Uterine smooth muscle cell (primary cell): ENCODE results near the gene RANGRF. TPM values are rescaled to one million over a fixed set of nuclear protein-coding genes. Genes with fewer than 3 reads are reported as not detected.

Source experiments
- total RNA-seq: library from RNA; depleted of rRNA; stranded (reverse); fragments of >200 nt; gene quantifications from 2 replicates; pipeline ENCODE4 v1.2.3, GENCODE V29; 2014

Gene RANGRF, protein sequence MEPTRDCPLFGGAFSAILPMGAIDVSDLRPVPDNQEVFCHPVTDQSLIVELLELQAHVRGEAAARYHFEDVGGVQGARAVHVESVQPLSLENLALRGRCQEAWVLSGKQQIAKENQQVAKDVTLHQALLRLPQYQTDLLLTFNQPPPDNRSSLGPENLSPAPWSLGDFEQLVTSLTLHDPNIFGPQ
- total RNA-seq = 9.7 and 11.1 TPM in 2 replicates

GRCh38 chr17:8288336-8289102 is at the start of gene RANGRF:
Gene RANGRF (plus strand): TSS chr17:8288670. CDS start chr17:8288789, 119 bp downstream.

DNA sequence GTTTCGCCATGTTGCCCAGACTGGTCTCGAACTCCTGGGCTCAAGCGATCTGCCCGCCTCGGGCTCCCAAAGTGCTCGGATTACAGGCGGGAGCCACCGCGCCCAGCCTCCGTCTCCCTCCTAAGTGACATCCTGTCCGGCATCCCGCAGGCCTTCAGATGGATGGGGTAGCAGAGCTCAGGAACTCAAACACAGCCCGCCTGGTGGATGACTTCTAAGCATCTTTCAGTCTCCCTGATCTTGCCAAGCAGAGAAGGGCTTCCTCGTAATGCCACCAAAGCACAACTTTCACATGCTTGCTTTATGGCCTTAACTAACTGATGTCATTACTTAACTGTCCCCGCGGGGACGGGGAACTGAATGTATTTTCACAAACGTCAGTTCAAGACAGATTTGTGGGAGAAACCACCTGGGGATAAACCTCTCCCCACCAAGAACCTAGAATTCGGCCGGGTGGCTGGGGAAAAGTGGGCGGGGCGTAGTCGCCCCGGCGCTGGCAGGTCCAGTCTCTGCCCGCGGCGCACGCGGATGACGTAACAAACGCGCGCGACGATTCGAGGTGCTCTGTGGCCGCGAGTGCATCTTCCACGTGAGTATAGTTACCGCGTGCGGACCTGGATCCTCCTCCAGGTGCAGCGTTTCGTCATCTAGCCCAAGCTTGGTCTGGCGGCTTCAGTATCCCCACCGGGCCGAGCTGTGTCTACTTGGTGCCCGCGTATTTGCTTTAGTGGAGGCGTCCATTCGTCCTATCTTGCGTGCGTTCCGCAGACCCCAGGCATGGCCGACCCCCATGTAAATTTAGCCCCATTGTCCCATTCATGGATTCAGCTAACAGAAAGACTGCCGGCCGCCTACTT is 39.5 kb upstream of the RANGRF start, which contains the start of gene PFAS:
Gene PFAS, plus strand, starts transcription at position 539 of the 857 bp plus-strand sequence. CDS start 4,649 bp downstream, outside the sequence.

DNA sequence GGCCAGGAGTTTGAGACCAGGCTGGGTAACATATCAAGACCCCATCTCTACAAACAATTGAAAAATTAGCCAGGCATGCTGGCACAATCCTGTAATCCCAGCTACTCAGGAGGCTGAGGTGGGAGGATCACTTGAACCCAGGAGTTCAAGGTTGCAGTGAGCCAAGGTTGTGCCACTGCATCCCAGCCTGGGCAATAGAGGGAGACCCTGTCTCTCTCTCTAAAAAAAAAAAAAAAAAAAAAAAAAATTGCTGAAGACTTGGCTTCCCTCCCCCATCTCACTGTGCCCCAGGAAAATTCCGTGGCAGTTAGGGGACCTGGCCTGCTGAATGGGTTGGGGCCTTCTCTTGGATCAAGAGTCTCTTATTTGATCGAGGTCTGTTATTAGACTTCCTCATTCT is 51.1 kb downstream of the RANGRF start, which contains the start of gene ODF4:
Gene ODF4, plus strand, starts transcription at position 301 of the 400 bp plus-strand sequence. CDS start 212 bp downstream, outside the sequence.

Other genes with a start within 250 kb of the RANGRF start
- gene ALOX15B, start 249.6 kb upstream of the RANGRF start, total RNA-seq = 0.12 TPM in 1 of 2 replicates, not detected in the other
- not detected in 2 replicates for gene ALOX12B, start 201.0 kb upstream of the RANGRF start, total RNA-seq
- 0.25 and 0.55 TPM in 2 replicates for gene ALOXE3, start 170.2 kb upstream of the RANGRF start, total RNA-seq
- gene HES7, start 164.6 kb upstream of the RANGRF start, total RNA-seq = not detected in 2 replicates
- 9.3 and 15.4 TPM in 2 replicates for gene PER1, start 136.3 kb upstream of the RANGRF start, total RNA-seq
- gene VAMP2, start 125.7 kb upstream of the RANGRF start, total RNA-seq = 6.0 and 6.1 TPM in 2 replicates
- gene TMEM107, start 112.3 kb upstream of the RANGRF start, total RNA-seq = 20.5 and 32.9 TPM in 2 replicates
- gene BORCS6, start 98.5 kb upstream of the RANGRF start, total RNA-seq = 11.0 and 14.9 TPM in 2 replicates
- 19.1 and 69.5 TPM in 2 replicates for gene AURKB, start 78.1 kb upstream of the RANGRF start, total RNA-seq
- 5.1 and 6.4 TPM in 2 replicates for gene CTC1, start 40.6 kb upstream of the RANGRF start, total RNA-seq
- gene PFAS, start 39.4 kb upstream of the RANGRF start, total RNA-seq = 22.7 and 41.8 TPM in 2 replicates
- 0.66 and 0.75 TPM in 2 replicates for gene SLC25A35, start 6.7 kb downstream of the RANGRF start, total RNA-seq
- not detected in 2 replicates for gene ARHGEF15, start 21.6 kb downstream of the RANGRF start, total RNA-seq
- not detected in 2 replicates for gene ODF4, start 51.2 kb downstream of the RANGRF start, total RNA-seq
- gene RPL26, start 94.5 kb downstream of the RANGRF start, total RNA-seq = 3,718 and 3,779 TPM in 2 replicates
- gene RNF222, start 109.2 kb downstream of the RANGRF start, total RNA-seq = not detected in 2 replicates
- 57.0 and 58.2 TPM in 2 replicates for gene NDEL1, start 147.2 kb downstream of the RANGRF start, total RNA-seq